ENCODE results near the gene C1orf115.
A peak's percentile ranks its signal among the peaks of the same experiment; 100 is the strongest.

Gene C1orf115

DNA sequence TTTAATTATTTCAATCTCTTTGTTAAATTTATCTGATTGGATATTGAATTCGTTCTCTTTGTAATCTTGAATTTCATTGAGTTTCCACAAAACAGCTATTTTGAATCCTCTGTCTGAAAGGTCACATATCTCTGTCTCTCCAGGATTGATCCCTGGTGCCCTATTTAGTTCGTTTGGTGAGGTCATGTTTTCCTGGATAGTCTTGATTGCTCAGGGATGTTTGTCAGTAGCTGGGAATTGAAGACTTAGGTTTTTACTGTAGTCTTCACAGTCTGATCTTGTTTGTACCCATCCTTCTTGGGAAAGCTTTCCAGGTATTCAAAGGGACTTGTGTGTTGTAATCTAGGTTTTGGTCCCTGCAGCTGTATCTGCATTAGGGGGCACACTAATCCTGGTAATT is 51.2 kb downstream of the C1orf115 start:
- TF ChIP-seq MYC (IDR thresholded peaks at IDR 0.05; ENCODE audit: low read depth, low read length) (no peak), POLR2A (IDR thresholded peaks at IDR 0.05; ENCODE audit: extremely low read depth, insufficient read length) (no peak)
- TF ChIP-seq, protein P1, sequence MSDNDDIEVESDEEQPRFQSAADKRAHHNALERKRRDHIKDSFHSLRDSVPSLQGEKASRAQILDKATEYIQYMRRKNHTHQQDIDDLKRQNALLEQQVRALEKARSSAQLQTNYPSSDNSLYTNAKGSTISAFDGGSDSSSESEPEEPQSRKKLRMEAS (IDR thresholded peaks at IDR 0.05; ENCODE audit: low read depth, low read length), result no peak
- TF ChIP-seq, protein P2, sequence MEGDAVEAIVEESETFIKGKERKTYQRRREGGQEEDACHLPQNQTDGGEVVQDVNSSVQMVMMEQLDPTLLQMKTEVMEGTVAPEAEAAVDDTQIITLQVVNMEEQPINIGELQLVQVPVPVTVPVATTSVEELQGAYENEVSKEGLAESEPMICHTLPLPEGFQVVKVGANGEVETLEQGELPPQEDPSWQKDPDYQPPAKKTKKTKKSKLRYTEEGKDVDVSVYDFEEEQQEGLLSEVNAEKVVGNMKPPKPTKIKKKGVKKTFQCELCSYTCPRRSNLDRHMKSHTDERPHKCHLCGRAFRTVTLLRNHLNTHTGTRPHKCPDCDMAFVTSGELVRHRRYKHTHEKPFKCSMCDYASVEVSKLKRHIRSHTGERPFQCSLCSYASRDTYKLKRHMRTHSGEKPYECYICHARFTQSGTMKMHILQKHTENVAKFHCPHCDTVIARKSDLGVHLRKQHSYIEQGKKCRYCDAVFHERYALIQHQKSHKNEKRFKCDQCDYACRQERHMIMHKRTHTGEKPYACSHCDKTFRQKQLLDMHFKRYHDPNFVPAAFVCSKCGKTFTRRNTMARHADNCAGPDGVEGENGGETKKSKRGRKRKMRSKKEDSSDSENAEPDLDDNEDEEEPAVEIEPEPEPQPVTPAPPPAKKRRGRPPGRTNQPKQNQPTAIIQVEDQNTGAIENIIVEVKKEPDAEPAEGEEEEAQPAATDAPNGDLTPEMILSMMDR (IDR thresholded peaks at IDR 0.05; ENCODE audit: low read depth, low read length), result no peak
- no peak overlapping the region for H3K4me3 ChIP-seq (ENCODE audit: low read depth, low read length)
- DNase-seq (ENCODE audit: low read depth), result no peak

DNA sequence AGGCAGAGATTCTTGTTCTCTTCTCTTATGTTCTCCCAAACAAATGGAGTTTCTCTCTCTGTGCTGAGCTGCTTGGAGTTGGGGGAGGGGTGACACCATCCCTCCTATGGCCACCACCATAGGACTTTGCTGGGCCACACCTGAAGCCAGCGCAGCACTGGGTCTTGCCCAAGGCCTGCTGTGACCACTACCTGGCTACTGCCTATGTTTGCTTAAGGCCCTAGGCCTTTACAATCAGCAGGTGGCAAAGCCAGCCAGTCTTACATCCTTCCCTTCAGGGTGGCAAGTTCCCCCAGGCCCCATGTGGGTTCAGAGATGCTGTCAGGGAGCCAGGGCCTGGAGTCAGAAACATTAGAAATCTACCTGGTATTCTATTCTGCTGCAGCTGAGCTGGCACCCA is 51.7 kb downstream of the C1orf115 start:
- no peak overlapping the region for H3K4me3 ChIP-seq (ENCODE audit: low read depth, low read length)
- TF ChIP-seq, protein P1 (IDR thresholded peaks at IDR 0.05; ENCODE audit: low read depth, low read length), result no peak
- TF ChIP-seq POLR2A (IDR thresholded peaks at IDR 0.05; ENCODE audit: extremely low read depth, insufficient read length), result no peak
- no peak for DNase-seq (ENCODE audit: low read depth)

DNA sequence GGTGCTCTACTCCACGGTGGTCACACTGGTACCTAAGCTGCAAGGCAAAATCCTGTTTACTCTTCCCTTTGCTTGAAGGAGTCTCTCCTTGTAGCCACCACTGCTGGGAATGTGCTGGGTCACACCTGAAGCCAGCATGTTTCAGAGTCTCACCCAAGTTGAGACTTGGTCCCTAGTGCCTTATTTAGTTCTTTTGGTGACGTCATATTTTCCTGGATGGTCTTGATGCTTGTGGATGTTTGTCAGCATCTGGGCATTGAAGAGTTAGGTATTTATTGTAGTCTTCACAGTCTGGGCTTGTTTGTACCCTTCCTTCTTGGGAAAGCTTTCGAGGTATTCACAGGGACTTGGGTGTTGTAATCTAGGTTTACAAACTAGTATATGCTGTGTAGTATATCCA is 52.4 kb downstream of the C1orf115 start:
- no peak for TF ChIP-seq POLR2A (IDR thresholded peaks at IDR 0.05; ENCODE audit: extremely low read depth, insufficient read length)
- TF ChIP-seq, protein P1 (IDR thresholded peaks at IDR 0.05; ENCODE audit: low read depth, low read length), result no peak
- TF ChIP-seq MYC (IDR thresholded peaks at IDR 0.05; ENCODE audit: low read depth, low read length), result no peak
- TF ChIP-seq, protein P2 (IDR thresholded peaks at IDR 0.05; ENCODE audit: low read depth, low read length), result no peak

DNA sequence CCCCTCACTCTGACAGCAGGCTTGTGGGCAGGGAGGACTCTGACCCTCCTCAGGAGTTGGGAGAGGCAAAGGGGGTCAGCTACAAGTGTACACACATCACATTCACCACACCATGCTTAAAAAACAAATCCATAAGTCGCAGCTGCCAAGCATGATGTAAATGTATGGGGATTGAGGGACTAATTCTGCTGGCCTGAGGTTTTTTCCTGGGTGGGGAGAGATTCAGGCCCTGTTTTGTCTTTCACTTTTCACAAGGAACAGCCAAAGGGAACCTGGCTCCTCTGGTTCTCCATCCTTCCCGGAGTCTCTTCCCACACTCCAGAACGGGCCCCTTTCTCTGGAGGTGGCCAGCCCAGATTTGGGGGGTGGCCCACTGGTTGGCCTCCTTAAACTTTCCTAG is 56.7 kb downstream of the C1orf115 start:
- H3K4me3 ChIP-seq (ENCODE audit: low read depth, low read length), result no peak overlapping the region
- no peak for DNase-seq (ENCODE audit: low read depth)
- TF ChIP-seq MYC (IDR thresholded peaks at IDR 0.05; ENCODE audit: low read depth, low read length), result no peak
- TF ChIP-seq, protein P1 (IDR thresholded peaks at IDR 0.05; ENCODE audit: low read depth, low read length), result no peak
- TF ChIP-seq POLR2A (IDR thresholded peaks at IDR 0.05; ENCODE audit: extremely low read depth, insufficient read length), result no peak
- TF ChIP-seq, protein P2 (IDR thresholded peaks at IDR 0.05; ENCODE audit: low read depth, low read length), result no peak

More for the DNA sequence above, 52.4 kb downstream of the C1orf115 start:
- no peak overlapping the region for H3K4me3 ChIP-seq (ENCODE audit: low read depth, low read length)
- no peak for DNase-seq (ENCODE audit: low read depth)

DNA sequence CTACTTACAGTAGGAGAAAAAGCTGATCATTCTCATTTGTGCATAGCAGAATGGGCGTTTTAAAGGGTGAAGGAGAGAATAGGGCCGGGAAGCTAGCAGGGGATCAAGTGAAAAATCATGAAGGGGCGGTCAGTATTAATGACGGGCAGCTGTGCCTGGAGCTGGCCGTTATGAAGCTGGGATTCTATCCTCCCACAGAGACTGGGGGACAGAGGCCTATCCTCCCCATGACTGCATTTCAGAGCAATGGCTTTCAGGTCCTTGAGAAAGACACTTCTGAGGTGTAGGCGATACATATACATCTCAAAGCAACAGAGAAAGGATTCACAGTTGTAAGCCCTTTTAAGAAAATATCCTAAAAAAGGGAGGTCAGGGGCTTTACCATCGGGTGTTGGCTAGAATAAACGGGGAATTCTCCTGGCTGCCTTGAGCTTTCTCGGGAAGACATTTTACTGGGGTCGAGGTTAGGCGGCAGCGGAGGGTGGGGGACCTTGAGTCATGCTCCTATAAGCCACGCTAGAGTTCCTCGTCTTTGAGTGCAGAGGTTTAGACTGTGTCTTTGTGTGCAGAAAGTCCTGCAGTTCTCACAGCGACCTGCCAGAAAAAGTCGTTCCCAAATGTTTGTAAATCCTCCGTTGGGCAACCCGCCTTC is 57.4 kb downstream of the C1orf115 start:
- peak overlapping the region; percentile 73 for H3K4me3 ChIP-seq (ENCODE audit: low read depth, low read length)

More for the DNA sequence above, 57.4 kb downstream of the C1orf115 start:
- TF ChIP-seq POLR2A (IDR thresholded peaks at IDR 0.05; ENCODE audit: extremely low read depth, insufficient read length) (no peak), MYC (IDR thresholded peaks at IDR 0.05; ENCODE audit: low read depth, low read length) (no peak)
- TF ChIP-seq, protein P1 (IDR thresholded peaks at IDR 0.05; ENCODE audit: low read depth, low read length), result no peak
- TF ChIP-seq, protein P2 (IDR thresholded peaks at IDR 0.05; ENCODE audit: low read depth, low read length), result no peak
- no peak for DNase-seq (ENCODE audit: low read depth)

Data from NB4 (cell line).